ENCODE data around the gene RBM23. TPM values are rescaled to one million over a fixed set of nuclear protein-coding genes. Genes with fewer than 3 reads are reported as not detected.

Gene RBM23
- polyA plus RNA-seq, 1 of the 3 experiments (the other 2 are of a cell fraction): 65.5 TPM

GRCh38 chr14:22929104-22929960 lies 10.4 kb upstream of the RBM23 start, which contains the start of gene PRMT5:
PRMT5 (minus strand) TSS chr14:22929376; CDS start chr14:22929361, 15 bp downstream.
- Histone ChIP-seq H3K9me2 (no peaks in the 10 kb centered on the region), H2AFZ (ENCODE audit: low read depth) (peak within 1 kb of the TSS; percentile 94), H3K9me3 (no peaks in the 10 kb centered on the region), H3K36me3 (replicated peaks in 1 of 2; ENCODE audit: control insufficient read depth in 1 of 2, insufficient read depth in 2 of 2, low read length in 1 of 2) (peaks cover 16 to 17% of the 10 kb centered on the region in 2 experiments), H3K4me2 (peak within 1 kb of the TSS; percentile 94), H3F3A (replicated peaks; ENCODE audit: insufficient read depth) (peaks cover 13% of the 10 kb centered on the region), H3K27me3 (ENCODE audit: insufficient read depth) (no peaks in the 10 kb centered on the region), H4K20me1 (ENCODE audit: insufficient read depth) (no peaks in the 10 kb centered on the region), H3K4me1 (ENCODE audit: control insufficient read depth in 1 of 2, insufficient read depth in 2 of 2, low read depth in 1 of 2, low read length in 1 of 2) (peaks cover 9 to 12% of the 10 kb centered on the region in 2 experiments; a peak in 2 of 4 replicates), H3K4me3 (ENCODE audit: low read depth in 2 of 2, low read length in 1 of 2) (peak within 1 kb of the TSS; percentile 83 to 84), H3K9ac (peak within 1 kb of the TSS; percentile 86), H3K79me2 (ENCODE audit: insufficient read depth) (peaks cover 28% of the 10 kb centered on the region), H3K27ac (ENCODE audit: low read depth in 2 of 2, low read length in 1 of 2) (peak within 1 kb of the TSS; percentile 85 to 89)
- peak; percentile 91 for DNase-seq
- WGBS (ENCODE audit: low lambda C conversion rate): under 1% methylated on average over 40 of the region's 51 CpGs
- ChIA-PET CTCF (interaction anchor here (0.6 to 3.7 kb wide), 32 partner anchors 9 to 153 kb away, joined by 3 to 36 read pairs (median 7); partner anchors contain the start of genes AJUBA, CDH24, HAUS4 and LRP10), POLR2A (interaction anchor here (0.7 to 1.6 kb wide), 5 partner anchors 11 to 80 kb away, joined by 3 to 15 read pairs (median 4); partner anchors contain the start of genes HAUS4 and RBM23)
- TF ChIP-seq, protein P1, sequence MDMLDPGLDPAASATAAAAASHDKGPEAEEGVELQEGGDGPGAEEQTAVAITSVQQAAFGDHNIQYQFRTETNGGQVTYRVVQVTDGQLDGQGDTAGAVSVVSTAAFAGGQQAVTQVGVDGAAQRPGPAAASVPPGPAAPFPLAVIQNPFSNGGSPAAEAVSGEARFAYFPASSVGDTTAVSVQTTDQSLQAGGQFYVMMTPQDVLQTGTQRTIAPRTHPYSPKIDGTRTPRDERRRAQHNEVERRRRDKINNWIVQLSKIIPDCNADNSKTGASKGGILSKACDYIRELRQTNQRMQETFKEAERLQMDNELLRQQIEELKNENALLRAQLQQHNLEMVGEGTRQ (IDR thresholded peaks at IDR 0.05; ENCODE audit: borderline replicate concordance, low read depth, low read length): no peak
- TF ChIP-seq MAX (IDR thresholded peaks at IDR 0.05; ENCODE audit: low read depth) (peak; percentile 74; the same call in 1 of the 2 replicates), CTCF (IDR thresholded peaks at IDR 0.05) (no peak), RXRA (IDR thresholded peaks at IDR 0.05; ENCODE audit: borderline replicate concordance, low read depth) (no peak), GABPA (IDR thresholded peaks at IDR 0.05; ENCODE audit: low read depth) (0 out of 2 replicates have a peak, but pooled peaks have one; percentile 25), RAD21 (IDR thresholded peaks at IDR 0.05; ENCODE audit: low read length) (no peak), FOSL2 (IDR thresholded peaks at IDR 0.05; ENCODE audit: borderline replicate concordance, low read depth) (peak; percentile 66; the same call in 1 of the 2 replicates), TEAD4 (IDR thresholded peaks at IDR 0.05; ENCODE audit: borderline replicate concordance, insufficient read depth) (peak; percentile 83; the same call in 1 of the 2 replicates), EZH2phosphoT487 (IDR thresholded peaks at IDR 0.05; ENCODE audit: borderline replicate concordance, low read depth) (no peak), USF1 (IDR thresholded peaks at IDR 0.05; ENCODE audit: borderline replicate concordance, low read depth) (no peak), EP300 (IDR thresholded peaks at IDR 0.05; ENCODE audit: borderline replicate concordance in 1 of 2, low read depth in 1 of 2, low read length in 1 of 2) (peak in 1 of 2 experiments; percentile 70; a peak in 1 of 4 replicates), MXI1 (IDR thresholded peaks at IDR 0.05; ENCODE audit: low read depth, low read length) (peak; percentile 96), GATA2 (CRISPR knock-in tag; IDR thresholded peaks at IDR 0.05) (no peak), TCF12 (IDR thresholded peaks at IDR 0.05) (no peak), POLR2AphosphoS5 (IDR thresholded peaks at IDR 0.05; ENCODE audit: low read depth, low read length) (peak; percentile 84), YY1 (IDR thresholded peaks at IDR 0.05; ENCODE audit: low read depth) (peak; percentile 95), ELF1 (IDR thresholded peaks at IDR 0.05) (no peak), JUND (IDR thresholded peaks at IDR 0.05) (no peak), MEF2A (IDR thresholded peaks at IDR 0.05; ENCODE audit: borderline replicate concordance, low read depth) (no peak), RCOR1 (IDR thresholded peaks at IDR 0.05; ENCODE audit: low read length) (peak; percentile 51; the same call in 1 of the 2 replicates), CHD2 (IDR thresholded peaks at IDR 0.05; ENCODE audit: low read length, partially characterized antibody) (peak; percentile 77)
- TF ChIP-seq, protein P2, sequence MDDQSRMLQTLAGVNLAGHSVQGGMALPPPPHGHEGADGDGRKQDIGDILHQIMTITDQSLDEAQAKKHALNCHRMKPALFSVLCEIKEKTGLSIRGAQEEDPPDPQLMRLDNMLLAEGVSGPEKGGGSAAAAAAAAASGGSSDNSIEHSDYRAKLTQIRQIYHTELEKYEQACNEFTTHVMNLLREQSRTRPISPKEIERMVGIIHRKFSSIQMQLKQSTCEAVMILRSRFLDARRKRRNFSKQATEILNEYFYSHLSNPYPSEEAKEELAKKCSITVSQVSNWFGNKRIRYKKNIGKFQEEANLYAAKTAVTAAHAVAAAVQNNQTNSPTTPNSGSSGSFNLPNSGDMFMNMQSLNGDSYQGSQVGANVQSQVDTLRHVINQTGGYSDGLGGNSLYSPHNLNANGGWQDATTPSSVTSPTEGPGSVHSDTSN (IDR thresholded peaks at IDR 0.05): peak; percentile 60; the same call in 1 of the 2 replicates
- TF ChIP-seq, protein P3, sequence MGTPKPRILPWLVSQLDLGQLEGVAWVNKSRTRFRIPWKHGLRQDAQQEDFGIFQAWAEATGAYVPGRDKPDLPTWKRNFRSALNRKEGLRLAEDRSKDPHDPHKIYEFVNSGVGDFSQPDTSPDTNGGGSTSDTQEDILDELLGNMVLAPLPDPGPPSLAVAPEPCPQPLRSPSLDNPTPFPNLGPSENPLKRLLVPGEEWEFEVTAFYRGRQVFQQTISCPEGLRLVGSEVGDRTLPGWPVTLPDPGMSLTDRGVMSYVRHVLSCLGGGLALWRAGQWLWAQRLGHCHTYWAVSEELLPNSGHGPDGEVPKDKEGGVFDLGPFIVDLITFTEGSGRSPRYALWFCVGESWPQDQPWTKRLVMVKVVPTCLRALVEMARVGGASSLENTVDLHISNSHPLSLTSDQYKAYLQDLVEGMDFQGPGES (IDR thresholded peaks at IDR 0.05; ENCODE audit: low read depth, low read length): 0 out of 2 replicates have a peak, but pooled peaks have one; percentile 33
- TF ChIP-seq, protein P4, sequence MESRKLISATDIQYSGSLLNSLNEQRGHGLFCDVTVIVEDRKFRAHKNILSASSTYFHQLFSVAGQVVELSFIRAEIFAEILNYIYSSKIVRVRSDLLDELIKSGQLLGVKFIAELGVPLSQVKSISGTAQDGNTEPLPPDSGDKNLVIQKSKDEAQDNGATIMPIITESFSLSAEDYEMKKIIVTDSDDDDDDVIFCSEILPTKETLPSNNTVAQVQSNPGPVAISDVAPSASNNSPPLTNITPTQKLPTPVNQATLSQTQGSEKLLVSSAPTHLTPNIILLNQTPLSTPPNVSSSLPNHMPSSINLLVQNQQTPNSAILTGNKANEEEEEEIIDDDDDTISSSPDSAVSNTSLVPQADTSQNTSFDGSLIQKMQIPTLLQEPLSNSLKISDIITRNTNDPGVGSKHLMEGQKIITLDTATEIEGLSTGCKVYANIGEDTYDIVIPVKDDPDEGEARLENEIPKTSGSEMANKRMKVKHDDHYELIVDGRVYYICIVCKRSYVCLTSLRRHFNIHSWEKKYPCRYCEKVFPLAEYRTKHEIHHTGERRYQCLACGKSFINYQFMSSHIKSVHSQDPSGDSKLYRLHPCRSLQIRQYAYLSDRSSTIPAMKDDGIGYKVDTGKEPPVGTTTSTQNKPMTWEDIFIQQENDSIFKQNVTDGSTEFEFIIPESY (IDR thresholded peaks at IDR 0.05; ENCODE audit: borderline replicate concordance, low read depth): no peak
